Stimulated activated naive CD8-positive, alpha-beta T cell treated with anti-CD3 and anti-CD28 coated beads, Interleukin-15, Interleukin-2, amounts not matched to agents 100 ng/mL and 50 ng/mL, for 24 hours (primary cell): ENCODE results near the gene KLK11.
"Not testable (repeated sequence)": the region's sequence is repeated elsewhere in the genome, so short reads cannot be mapped to it uniquely, and the experiment has no call there.

ENCODE experiments used
- H3K27ac Mint-ChIP-seq: one replicate; pipeline ENCODE4 v1.8.0; 2021; ENCODE audit warnings: mild to moderate bottlenecking, mixed read lengths
- H3K27me3 Mint-ChIP-seq: one replicate; pipeline ENCODE4 v1.8.0; 2021; ENCODE audit warnings: mixed read lengths
- H3K36me3 Mint-ChIP-seq: one replicate; pipeline ENCODE4 v1.8.0; 2021; ENCODE audit warnings: low read depth, mixed read lengths
- H3K4me1 Mint-ChIP-seq: one replicate; pipeline ENCODE4 v1.8.0; 2021; ENCODE audit warnings: low read depth, mixed read lengths
- H3K4me3 Mint-ChIP-seq: one replicate; pipeline ENCODE4 v1.8.0; 2021; ENCODE audit warnings: mild to moderate bottlenecking, mixed read lengths
- H3K9me3 Mint-ChIP-seq: one replicate; pipeline ENCODE4 v1.8.0; 2021; ENCODE audit warnings: mixed read lengths

The KLK11 gene

DNA sequence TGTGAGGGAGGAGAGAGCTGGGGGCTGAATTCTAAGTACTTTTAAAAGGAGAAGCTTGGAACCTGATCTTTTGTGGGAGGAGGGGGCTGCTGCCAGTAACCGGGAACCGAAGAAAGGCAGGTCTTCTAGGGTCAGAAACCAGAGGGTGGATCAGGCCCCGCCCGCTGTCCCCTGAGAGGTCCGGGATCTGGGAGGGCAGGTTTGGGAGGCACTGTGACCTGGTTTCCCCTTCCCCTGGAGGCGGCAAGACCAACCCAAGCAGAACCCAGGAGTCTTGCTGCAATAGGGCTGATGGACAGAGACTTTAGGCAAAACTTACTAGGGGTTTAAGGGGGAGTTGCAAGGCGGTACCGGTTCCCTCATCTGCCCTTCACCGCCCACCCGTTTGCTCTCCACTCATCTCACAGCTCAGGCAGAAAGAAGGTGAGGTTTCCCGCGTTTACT is 24.3 kb downstream of the KLK11 start:
- Mint-ChIP-seq H3K27ac (no peak overlapping the region), H3K4me1 (no peaks in the 10 kb centered on the region), H3K9me3 (no peaks in the 10 kb centered on the region), H3K36me3 (no peaks in the 10 kb centered on the region), H3K27me3 (peaks cover 47% of the 10 kb centered on the region), H3K4me3 (no peak overlapping the region)

DNA sequence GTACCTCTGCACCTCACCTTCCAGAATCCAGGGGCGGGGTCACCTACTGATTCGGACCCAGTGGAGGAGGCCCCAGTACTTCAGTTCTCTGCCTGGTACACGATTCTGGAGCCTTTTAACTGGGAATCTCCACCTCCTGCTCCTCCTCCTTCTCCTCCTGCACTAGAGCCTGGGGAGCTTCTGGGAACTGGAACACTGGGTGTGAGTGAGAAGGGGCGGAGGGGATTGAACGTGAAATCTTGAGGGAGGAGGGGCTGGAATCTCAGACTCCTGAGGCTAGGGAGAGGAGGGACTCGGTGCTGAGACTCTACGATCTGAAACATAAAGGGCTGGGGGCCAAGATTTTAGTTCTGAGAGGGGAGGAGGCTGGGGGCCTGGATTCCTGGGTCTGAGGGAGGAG is 24.9 kb downstream of the KLK11 start, which contains the start of gene KLK8:
Gene KLK8, minus strand, starts transcription at position 90 of the 400 bp plus-strand sequence. CDS start 437 bp downstream, outside the sequence.
- Mint-ChIP-seq H3K27ac (no peak within 1 kb of the TSS), H3K36me3 (no peaks in the 10 kb centered on the region), H3K4me1 (no peaks in the 10 kb centered on the region)

DNA sequence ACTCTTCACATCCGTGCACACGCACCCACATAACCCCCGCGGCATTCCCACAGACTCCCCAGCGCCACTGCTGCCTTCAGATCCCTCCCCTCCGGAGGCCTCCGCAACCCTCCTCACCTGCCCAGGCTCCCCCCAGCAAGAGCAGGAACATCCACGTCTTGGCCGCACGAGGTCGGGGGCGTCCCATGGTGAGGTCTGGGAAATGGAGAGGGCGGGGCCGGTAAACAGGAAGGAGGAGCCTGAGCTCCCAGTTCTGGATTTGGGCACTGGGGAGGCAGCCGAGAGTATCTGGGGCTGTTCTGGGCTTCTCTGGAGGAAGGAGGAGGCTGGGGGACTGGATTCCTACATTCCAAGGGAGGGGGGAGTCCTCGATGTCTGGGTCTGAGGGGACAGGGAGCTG is 25.4 kb downstream of the KLK11 start:
- Mint-ChIP-seq H3K27ac (no peak overlapping the region), H3K4me1 (no peaks in the 10 kb centered on the region), H3K27me3 (peaks cover 46% of the 10 kb centered on the region), H3K4me3 (no peak overlapping the region), H3K36me3 (no peaks in the 10 kb centered on the region), H3K9me3 (no peaks in the 10 kb centered on the region)

More for the DNA sequence above, 24.9 kb downstream of the KLK11 start, which contains the start of gene KLK8:
- no peaks in the 10 kb centered on the region for H3K9me3 Mint-ChIP-seq
- H3K27me3 Mint-ChIP-seq = peaks cover 50% of the 10 kb centered on the region
- H3K4me3 Mint-ChIP-seq = no peak within 1 kb of the TSS

DNA sequence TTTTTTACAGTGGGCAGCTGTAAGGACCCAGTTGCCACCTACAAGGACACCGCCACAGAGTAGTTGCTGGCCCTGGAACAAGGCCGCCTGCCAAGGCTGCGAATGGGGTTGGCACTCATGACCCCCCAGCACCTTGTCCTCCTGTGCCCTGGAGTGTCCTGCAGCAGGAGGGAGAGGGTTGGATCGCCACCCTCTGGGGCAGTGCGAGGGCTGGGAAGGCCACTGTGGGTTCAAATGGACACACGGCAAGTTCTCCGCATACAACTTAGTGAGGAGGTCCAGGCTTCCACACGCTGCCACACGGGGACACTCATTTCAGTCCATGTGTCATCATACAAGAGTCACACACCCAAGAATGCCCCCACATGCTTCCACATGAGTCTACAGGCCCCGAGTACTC is 26.0 kb downstream of the KLK11 start:
- no peaks in the 10 kb centered on the region for H3K9me3 Mint-ChIP-seq
- H3K36me3 Mint-ChIP-seq = no peaks in the 10 kb centered on the region
- peaks cover 46% of the 10 kb centered on the region for H3K27me3 Mint-ChIP-seq
- H3K4me1 Mint-ChIP-seq = no peaks in the 10 kb centered on the region
- no peak overlapping the region for H3K4me3 Mint-ChIP-seq
- H3K27ac Mint-ChIP-seq = no peak overlapping the region

DNA sequence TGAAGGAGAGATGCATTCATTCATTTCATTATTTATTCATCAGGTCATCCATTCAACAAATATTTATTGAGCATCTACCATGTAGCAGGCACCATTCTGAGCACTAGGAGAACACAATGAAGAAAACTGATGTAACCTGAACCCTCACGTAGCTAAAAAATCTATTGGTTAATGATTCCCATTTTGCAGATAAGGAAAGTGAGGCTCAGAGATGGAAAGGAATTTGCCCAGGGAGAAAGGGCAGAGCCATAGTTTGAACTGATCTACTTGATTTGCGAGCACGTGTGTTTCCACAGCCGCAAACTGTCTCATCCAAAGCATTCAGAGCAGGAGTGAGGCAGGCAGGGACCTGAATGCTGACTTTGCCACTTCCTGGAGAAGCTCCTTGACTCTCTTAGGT is 27.7 kb downstream of the KLK11 start:
- peaks cover 3% of the 10 kb centered on the region for H3K9me3 Mint-ChIP-seq
- H3K4me1 Mint-ChIP-seq = no peaks in the 10 kb centered on the region
- H3K36me3 Mint-ChIP-seq = no peaks in the 10 kb centered on the region
- H3K27me3 Mint-ChIP-seq = peaks cover 35% of the 10 kb centered on the region
- H3K27ac Mint-ChIP-seq = no peak overlapping the region
- H3K4me3 Mint-ChIP-seq = no peak overlapping the region

DNA sequence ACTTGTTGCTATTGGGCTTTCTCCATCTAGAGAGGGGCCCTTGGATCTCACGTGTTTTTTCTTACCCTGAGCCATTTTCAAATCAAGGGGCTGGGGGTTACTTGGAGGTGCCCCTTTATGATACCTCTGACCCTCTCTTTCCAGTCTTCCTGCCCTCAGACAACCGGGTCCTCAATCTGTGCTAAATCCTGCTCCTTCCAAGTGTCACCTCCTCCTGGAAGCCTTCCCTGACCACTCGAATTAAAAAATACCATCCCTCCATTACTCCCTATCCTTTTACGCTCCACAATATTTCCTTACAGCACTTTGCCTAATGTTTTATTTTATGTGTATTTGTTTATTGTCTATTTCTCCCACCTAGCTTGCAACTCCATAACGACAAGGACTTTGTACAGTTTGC is 28.4 kb downstream of the KLK11 start:
- Mint-ChIP-seq H3K27ac (no peak overlapping the region), H3K36me3 (no peaks in the 10 kb centered on the region), H3K4me1 (no peaks in the 10 kb centered on the region), H3K27me3 (peaks cover 34% of the 10 kb centered on the region), H3K4me3 (no peak overlapping the region), H3K9me3 (peaks cover 3% of the 10 kb centered on the region)

DNA sequence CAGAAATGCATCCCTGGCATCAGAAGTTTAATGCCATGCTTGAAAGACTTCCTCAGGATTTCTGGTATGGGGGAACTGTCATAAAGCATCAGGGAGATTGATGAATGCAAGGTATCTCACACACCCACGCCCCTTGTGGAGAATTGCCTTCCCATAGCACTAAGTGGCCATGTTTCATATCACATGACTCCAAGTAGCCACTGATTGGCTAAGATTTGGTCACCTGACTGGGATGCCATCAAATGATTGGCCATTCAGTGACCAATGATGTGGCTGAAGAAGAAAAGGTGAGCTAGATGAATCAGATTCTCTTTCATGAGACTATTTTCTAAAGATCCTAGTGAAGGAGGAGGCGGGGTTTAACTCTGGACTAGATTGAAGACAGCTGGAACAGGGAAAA is 32.3 kb downstream of the KLK11 start:
- Mint-ChIP-seq H3K36me3 (no peaks in the 10 kb centered on the region), H3K27ac (no peak overlapping the region), H3K4me3 (no peak overlapping the region), H3K27me3 (peaks cover 38% of the 10 kb centered on the region), H3K4me1 (no peaks in the 10 kb centered on the region), H3K9me3 (peaks cover 3% of the 10 kb centered on the region)

DNA sequence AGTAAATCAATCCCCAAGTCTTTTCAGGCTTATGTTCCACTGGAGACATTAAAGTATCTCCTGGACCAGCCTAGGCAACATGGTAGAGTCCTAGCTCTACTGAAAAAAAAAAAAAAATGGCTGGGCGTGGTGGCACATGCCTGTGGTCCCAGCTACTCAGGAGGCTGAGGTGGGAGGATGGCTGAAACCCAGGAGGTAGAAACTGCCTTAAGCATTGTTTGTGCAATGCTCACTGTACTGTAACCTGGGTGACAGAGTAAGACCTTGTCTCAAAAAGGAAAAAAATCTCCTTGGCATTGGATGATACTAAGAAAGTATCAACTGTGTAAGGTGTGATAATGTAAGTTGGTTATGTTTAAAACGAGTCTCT is 33.8 kb downstream of the KLK11 start:
- Mint-ChIP-seq H3K9me3 (peaks cover 3% of the 10 kb centered on the region), H3K27ac (no peak overlapping the region), H3K36me3 (no peaks in the 10 kb centered on the region), H3K4me3 (no peak overlapping the region), H3K27me3 (peaks cover 36% of the 10 kb centered on the region), H3K4me1 (no peaks in the 10 kb centered on the region)

DNA sequence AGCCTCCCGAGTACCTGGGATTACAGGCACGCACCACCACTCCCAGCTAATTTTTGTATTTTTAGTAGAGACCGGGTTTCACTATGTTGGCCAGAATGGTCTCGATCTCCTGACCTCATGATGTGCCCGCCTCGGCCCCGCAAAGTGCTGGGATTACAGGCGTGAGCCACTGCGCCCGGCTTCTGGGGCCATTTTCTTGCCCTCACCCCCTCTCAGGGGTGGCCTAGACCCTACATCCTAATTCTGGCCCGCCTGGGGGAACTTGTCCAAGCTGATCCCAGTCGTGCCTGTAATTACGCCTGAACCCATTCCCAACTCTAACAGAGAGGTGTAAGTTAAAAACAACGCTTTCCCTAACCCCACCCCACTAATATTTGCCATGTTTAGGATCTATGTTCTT is 42.0 kb downstream of the KLK11 start:
- not testable (repeated sequence) for H3K27ac Mint-ChIP-seq, H3K36me3 Mint-ChIP-seq, H3K4me1 Mint-ChIP-seq, H3K4me3 Mint-ChIP-seq, H3K9me3 Mint-ChIP-seq
- peaks cover 36% of the 10 kb centered on the region for H3K27me3 Mint-ChIP-seq

DNA sequence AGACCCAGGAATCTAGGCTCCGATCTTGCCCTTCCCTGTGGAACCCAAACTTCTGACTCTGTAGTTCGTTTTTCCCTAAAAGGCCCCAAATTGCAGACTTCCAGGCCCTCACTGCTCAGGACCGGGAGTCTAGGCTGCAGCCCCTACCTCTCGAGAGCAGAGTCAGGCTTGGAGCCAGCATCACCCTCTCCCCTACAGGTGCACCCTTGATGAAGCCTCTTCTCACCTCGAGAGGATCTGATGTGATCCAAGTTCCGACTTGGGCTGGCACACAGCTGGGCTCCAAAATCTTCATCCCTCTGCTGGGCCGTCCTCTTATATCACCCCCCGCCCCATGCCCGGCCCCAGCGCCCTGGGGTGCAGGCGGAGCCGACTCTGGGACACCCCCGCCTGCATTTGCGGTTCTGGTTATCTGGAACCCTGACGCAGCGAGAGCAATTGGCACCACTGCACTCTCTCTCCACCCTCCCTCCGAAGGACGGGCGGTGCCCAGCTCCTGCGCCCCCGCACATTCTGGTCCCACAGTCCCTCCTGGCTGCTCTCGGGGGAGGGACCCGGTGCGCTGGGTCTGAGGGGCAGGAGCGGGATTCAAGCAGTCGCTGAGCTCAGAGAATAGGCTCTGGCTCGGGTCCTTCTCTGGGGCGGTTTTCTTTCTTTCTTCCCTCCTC is 42.7 kb downstream of the KLK11 start, which contains the start of gene KLK7:
Gene KLK7, minus strand, starts transcription at position 293 of the 668 bp plus-strand sequence. CDS start 1,518 bp downstream, outside the sequence.
- H3K36me3 Mint-ChIP-seq = no peaks in the 10 kb centered on the region

DNA sequence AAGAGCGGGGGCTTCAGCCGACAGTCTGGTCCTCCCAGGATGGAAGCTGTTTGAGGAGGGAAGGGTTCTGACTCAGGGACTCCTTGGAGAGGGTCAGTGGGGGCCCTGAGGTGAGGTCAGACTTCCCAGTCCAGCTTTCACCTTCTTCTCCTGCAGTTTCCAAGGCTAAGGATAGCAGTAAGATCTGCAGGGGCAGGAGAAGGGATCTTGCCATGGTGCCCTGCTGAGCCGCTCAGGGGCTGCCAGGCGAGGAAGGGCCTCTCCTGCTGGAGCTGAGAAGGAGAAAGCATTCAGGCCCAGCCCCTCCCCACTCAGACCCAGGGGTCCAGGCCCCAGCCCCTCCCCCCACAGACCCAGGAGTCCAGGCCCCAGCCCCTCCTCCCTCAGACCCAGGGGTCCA is 44.2 kb downstream of the KLK11 start:
- no peaks in the 10 kb centered on the region for H3K4me1 Mint-ChIP-seq
- no peak overlapping the region for H3K4me3 Mint-ChIP-seq
- H3K27me3 Mint-ChIP-seq = peaks cover 29% of the 10 kb centered on the region
- H3K36me3 Mint-ChIP-seq = no peaks in the 10 kb centered on the region
- H3K27ac Mint-ChIP-seq = no peak overlapping the region
- H3K9me3 Mint-ChIP-seq = no peaks in the 10 kb centered on the region

More for the DNA sequence above, 42.7 kb downstream of the KLK11 start, which contains the start of gene KLK7:
- no peak within 1 kb of the TSS for H3K4me3 Mint-ChIP-seq
- H3K9me3 Mint-ChIP-seq = no peaks in the 10 kb centered on the region
- peaks cover 35% of the 10 kb centered on the region for H3K27me3 Mint-ChIP-seq
- H3K4me1 Mint-ChIP-seq = no peaks in the 10 kb centered on the region
- no peak within 1 kb of the TSS for H3K27ac Mint-ChIP-seq

DNA sequence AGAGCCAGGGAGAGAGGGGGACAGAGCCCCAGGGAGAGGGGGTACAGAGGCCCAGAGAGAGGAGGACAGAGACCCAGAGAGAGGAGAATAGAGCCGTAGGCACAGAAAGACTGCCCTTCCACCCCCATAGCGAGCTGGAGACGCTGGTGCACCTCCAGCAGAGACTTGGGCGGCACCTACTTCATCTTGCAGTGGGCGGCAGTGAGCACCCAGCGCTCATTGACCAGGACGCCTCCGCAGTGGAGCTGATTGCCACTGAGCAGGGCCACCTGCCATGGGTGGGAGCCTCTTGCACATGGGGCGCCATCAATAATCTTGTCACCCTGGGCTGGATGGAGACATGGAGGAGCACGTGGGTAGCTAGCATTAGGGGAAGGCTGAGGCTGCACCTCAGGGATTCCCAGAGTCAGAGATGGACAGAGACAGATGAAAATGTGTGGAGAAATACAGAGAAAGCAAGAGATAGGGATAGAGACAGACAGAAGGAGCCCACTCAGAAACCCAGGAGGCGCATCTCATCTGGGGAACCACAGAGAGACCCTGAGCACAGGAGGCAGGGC is 44.7 kb downstream of the KLK11 start:
- Mint-ChIP-seq H3K9me3 (no peaks in the 10 kb centered on the region), H3K4me1 (no peaks in the 10 kb centered on the region), H3K4me3 (no peak overlapping the region), H3K36me3 (no peaks in the 10 kb centered on the region), H3K27me3 (peaks cover 29% of the 10 kb centered on the region), H3K27ac (no peak overlapping the region)

DNA sequence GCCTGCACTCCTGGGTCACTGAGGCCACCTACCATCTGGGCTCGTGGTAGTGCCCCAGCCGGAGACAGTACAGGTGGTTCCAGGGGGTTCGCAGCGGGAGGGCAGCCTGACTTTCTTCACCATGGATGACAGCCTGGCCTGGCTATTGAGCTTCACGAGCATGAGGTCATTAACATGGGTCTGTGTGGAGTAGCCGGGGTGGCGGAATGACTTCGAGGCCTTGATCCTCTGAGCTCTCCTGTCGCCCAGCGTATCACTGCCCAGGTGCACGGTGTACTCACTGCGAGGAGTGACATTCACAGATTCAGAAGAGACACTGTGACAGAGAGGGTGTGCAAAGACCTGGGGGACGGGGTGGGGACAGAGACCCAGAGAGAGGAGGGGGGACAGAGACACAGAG is 46.2 kb downstream of the KLK11 start:
- H3K36me3 Mint-ChIP-seq = no peaks in the 10 kb centered on the region
- H3K4me1 Mint-ChIP-seq = no peaks in the 10 kb centered on the region
- no peak overlapping the region for H3K27ac Mint-ChIP-seq
- no peaks in the 10 kb centered on the region for H3K9me3 Mint-ChIP-seq
- H3K4me3 Mint-ChIP-seq = no peak overlapping the region
- H3K27me3 Mint-ChIP-seq = peaks cover 31% of the 10 kb centered on the region

DNA sequence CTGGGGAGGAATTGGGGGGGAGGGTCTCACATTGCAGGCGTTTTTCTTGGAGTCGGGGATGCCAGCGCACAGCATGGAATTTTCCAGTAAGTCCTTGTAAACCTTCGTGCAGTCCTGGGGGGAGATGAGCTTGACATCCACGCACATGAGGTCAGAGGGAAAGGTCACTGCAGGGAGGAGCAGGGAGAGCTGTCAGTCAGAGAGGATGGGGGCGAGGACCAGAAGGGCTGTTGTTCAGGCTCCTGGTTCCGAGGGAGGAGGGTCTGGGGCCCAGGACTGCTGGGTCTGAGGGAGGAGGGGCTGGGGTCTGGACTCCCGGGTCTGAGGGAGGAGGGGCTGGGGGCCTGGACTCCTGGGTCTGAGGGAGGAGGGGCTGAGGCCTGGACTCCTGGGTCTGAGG is 46.7 kb downstream of the KLK11 start:
- H3K4me3 Mint-ChIP-seq = no peak overlapping the region

DNA sequence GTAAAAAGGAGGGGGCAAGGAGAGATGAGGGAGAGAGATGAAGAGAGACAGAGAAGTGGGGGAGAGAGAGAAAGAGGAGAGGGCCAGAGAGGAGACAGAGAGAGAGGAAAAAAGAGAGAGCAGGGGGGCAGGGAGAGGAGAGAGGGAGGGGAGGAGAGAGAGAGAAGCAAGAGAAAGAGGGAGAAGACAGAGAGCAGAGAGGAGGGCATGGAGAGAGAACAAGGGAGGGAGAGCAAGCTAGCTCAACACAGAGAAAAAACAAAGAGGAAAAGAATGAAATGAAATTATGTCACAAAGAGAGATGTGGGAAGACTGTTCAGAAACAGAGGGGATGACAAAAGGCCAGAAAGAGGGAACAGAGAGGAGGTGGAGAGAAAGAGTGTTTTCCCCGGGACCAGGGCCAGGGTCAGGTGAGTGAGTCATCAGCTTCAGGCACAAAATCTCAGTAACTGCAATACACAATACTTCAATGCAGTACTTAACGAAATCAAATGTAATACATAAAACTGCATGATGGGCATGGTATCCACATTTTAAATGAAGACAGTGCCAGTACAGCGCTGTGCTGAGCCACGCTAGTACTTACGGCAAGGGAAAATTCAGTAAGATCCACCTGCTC is 47.5 kb downstream of the KLK11 start:
- Mint-ChIP-seq H3K36me3 (no peaks in the 10 kb centered on the region), H3K9me3 (no peaks in the 10 kb centered on the region), H3K4me1 (no peaks in the 10 kb centered on the region), H3K4me3 (no peak overlapping the region), H3K27ac (no peak overlapping the region), H3K27me3 (peaks cover 31% of the 10 kb centered on the region)

More for the DNA sequence above, 46.7 kb downstream of the KLK11 start:
- no peak overlapping the region for H3K27ac Mint-ChIP-seq
- no peaks in the 10 kb centered on the region for H3K36me3 Mint-ChIP-seq
- H3K9me3 Mint-ChIP-seq = no peaks in the 10 kb centered on the region
- no peaks in the 10 kb centered on the region for H3K4me1 Mint-ChIP-seq
- peaks cover 26% of the 10 kb centered on the region for H3K27me3 Mint-ChIP-seq
